PC-3 (cell line): ENCODE data around the gene MAS1.

ENCODE experiments used
- CTCF ChIP-seq: fragments of 300-600 bp; sonication (generic); conservative IDR thresholded peaks from 2 replicates; pipeline ENCODE4 v1.5.1; 2017; ENCODE audit warnings: antibody characterized with exemption, low read depth, mild to moderate bottlenecking, low read length
- EZH2phosphoT487 ChIP-seq: fragments of 300-600 bp; sonication (generic); IDR thresholded peaks from 2 replicates; pipeline ENCODE4 v1.6.1; 2018; ENCODE audit warnings: mild to moderate bottlenecking, antibody characterized with exemption, low read length, borderline replicate concordance

- no peak for TF ChIP-seq CTCF
- no peak for TF ChIP-seq EZH2phosphoT487
Observed at GRCh38 chr6:159866286-159867247, 24.2 kb upstream of the MAS1 start.
